ENCODE results near the gene EEF1A2. TPM values are rescaled to one million over a fixed set of nuclear protein-coding genes. Genes with fewer than 3 reads are reported as not detected.

The EEF1A2 gene
- total RNA-seq, 1 experiment from 2014 or later, result 75.2 TPM

DNA sequence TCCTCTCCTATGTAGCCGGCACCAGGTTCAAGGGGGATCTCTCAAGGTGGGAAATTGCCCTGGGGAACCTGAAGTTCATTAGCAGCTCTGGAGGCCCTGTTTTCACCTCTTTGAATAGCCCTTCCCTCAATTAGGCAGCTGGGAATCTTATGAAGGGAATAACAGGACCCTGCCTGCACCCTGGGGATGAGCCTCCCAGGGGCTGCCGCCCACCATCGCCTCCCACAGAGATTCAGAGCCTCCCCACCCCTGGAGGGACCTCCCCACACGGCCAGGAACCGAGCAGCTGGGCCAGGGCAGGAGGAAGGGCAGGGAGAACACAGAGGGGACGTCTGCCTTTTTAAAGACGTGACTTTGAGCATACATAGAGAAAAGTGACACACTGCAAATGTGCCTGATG, 4.6 kb upstream of the EEF1A2 start:
- DNase-seq, result no peak
- Histone ChIP-seq H3K4me2 (no peak overlapping the region), H3K9me2 (ENCODE audit: insufficient read depth) (no peaks in the 10 kb centered on the region), H3K27me3 (ENCODE audit: insufficient read depth, low read depth) (peaks cover 71% of the 10 kb centered on the region), H3K79me2 (ENCODE audit: low read depth) (no peaks in the 10 kb centered on the region), H2AFZ (no peak overlapping the region), H3K4me3 (no peak overlapping the region), H3K36me3 (ENCODE audit: low read depth) (no peaks in the 10 kb centered on the region), H3K4me1 (replicated peaks; ENCODE audit: insufficient read depth) (no peaks in the 10 kb centered on the region), H3K27ac (no peak overlapping the region), H3F3A (ENCODE audit: insufficient read depth, low read depth) (peaks cover 5% of the 10 kb centered on the region), H3K9me3 (ENCODE audit: insufficient read depth, low read depth) (peaks cover 4% of the 10 kb centered on the region), H4K20me1 (ENCODE audit: insufficient read depth) (no peaks in the 10 kb centered on the region)
- intact Hi-C loops (cut with micrococcal nuclease; ENCODE audit: unreplicated experiment), result no loop called here
- ChIA-PET CTCF (no interaction called here), POLR2A (ENCODE audit: unreplicated experiment) (no interaction called here)
- no TSS peak for BruUV-seq (replicated peaks)
- no peak for TF ChIP-seq EZH2 (IDR thresholded peaks at IDR 0.05; ENCODE audit: low read depth)
- TF ChIP-seq, protein P1, sequence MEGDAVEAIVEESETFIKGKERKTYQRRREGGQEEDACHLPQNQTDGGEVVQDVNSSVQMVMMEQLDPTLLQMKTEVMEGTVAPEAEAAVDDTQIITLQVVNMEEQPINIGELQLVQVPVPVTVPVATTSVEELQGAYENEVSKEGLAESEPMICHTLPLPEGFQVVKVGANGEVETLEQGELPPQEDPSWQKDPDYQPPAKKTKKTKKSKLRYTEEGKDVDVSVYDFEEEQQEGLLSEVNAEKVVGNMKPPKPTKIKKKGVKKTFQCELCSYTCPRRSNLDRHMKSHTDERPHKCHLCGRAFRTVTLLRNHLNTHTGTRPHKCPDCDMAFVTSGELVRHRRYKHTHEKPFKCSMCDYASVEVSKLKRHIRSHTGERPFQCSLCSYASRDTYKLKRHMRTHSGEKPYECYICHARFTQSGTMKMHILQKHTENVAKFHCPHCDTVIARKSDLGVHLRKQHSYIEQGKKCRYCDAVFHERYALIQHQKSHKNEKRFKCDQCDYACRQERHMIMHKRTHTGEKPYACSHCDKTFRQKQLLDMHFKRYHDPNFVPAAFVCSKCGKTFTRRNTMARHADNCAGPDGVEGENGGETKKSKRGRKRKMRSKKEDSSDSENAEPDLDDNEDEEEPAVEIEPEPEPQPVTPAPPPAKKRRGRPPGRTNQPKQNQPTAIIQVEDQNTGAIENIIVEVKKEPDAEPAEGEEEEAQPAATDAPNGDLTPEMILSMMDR (conservative IDR thresholded peaks at IDR 0.05), result no peak

DNA sequence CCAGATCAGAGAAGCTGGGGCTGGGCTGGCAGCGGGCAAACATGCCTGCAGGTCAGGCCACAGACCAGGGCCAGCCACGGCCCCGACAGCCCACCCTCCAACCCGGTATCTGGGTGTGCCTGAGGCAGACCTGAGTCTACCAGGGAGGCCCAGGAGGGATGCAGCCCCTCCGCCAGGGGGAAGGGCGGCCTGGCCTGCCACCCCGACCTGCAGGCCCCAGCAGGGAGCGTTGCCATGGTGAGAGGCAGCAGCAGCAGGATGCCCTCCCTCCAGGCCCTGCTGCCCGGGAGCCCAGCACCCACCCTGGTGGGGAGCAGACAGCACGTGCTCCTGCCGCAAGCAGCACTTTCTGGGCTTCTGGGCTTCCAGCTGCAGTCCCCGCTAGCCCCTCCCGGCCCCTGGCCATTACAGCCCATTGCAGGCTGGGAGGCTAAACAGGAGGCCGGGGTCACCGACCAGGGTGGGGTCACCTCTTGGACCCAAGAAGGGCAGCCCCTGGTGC, 3.8 kb upstream of the EEF1A2 start:
- peaks cover 7% of the 10 kb centered on the region for H3F3A ChIP-seq (ENCODE audit: insufficient read depth, low read depth)
- ChIA-PET CTCF (no interaction called here), POLR2A (ENCODE audit: unreplicated experiment) (no interaction called here)
- DNase-seq, result no peak
- intact Hi-C loops (cut with micrococcal nuclease; ENCODE audit: unreplicated experiment), result no loop called here
- H3K4me3 ChIP-seq, result no peak overlapping the region
- TF ChIP-seq EZH2 (IDR thresholded peaks at IDR 0.05; ENCODE audit: low read depth), result no peak
- TF ChIP-seq, protein P1 (conservative IDR thresholded peaks at IDR 0.05), result no peak
- no peak overlapping the region for H3K27ac ChIP-seq
- peaks cover 4% of the 10 kb centered on the region for H3K9me3 ChIP-seq (ENCODE audit: insufficient read depth, low read depth)
- H4K20me1 ChIP-seq (ENCODE audit: insufficient read depth), result no peaks in the 10 kb centered on the region
- no peaks in the 10 kb centered on the region for H3K9me2 ChIP-seq (ENCODE audit: insufficient read depth)
- H3K36me3 ChIP-seq (ENCODE audit: low read depth), result no peaks in the 10 kb centered on the region
- H3K4me2 ChIP-seq, result no peak overlapping the region
- H3K4me1 ChIP-seq (replicated peaks; ENCODE audit: insufficient read depth), result no peaks in the 10 kb centered on the region
- peaks cover 71% of the 10 kb centered on the region for H3K27me3 ChIP-seq (ENCODE audit: insufficient read depth, low read depth)
- BruUV-seq (replicated peaks), result no TSS peak
- no peaks in the 10 kb centered on the region for H3K79me2 ChIP-seq (ENCODE audit: low read depth)
- no peak overlapping the region for H2AFZ ChIP-seq

DNA sequence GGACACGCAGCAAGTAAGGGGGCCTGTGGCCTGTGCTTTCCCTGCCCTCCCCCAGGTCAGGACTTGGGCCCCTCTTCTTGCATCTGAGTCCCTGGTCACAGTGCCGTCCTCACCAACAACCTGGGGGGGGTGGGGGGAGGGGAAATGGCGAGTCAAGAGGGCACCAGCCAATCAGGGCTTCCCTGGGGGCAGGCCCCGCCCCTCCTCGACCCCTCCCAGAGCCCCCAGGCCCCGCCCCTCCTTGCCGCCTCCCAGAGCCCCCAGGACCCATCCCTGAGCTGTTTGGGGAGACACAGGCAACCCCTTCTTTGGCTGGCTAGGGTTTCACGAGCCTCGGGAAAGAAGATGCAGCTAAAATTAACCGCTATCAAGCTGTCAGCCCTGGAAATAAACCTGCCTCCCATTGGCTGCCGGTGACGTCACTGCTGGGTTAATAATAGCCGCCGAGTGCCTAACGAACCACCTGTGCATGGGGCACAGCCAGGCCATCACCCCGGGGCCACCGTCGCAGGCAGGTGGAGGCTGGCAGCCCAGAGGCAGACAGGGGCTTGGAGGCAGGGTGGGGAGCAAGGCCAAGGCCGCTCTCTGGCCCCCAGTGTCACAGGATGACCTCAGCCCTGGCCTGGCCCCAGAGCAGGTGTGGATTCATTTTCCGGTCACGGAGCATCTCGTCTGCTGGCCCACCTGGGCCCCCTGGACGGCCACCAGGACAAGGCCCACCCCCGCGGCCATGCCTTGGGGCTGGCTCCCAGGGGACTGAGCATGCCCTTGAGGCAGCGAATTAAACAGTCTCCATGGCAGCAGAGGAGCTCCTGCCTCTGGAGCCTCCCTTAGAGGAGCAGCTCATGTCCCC, 3.2 kb upstream of the EEF1A2 start:
- Histone ChIP-seq H4K20me1 (ENCODE audit: insufficient read depth) (no peaks in the 10 kb centered on the region), H3K36me3 (ENCODE audit: low read depth) (no peaks in the 10 kb centered on the region), H3F3A (ENCODE audit: insufficient read depth, low read depth) (peaks cover 9% of the 10 kb centered on the region), H3K9me3 (ENCODE audit: insufficient read depth, low read depth) (peaks cover 4% of the 10 kb centered on the region), H3K9me2 (ENCODE audit: insufficient read depth) (no peaks in the 10 kb centered on the region), H3K4me2 (no peak overlapping the region), H3K79me2 (ENCODE audit: low read depth) (no peaks in the 10 kb centered on the region), H3K4me1 (replicated peaks; ENCODE audit: insufficient read depth) (no peaks in the 10 kb centered on the region), H3K27me3 (ENCODE audit: insufficient read depth, low read depth) (peaks cover 67% of the 10 kb centered on the region), H3K4me3 (no peak overlapping the region), H2AFZ (no peak overlapping the region), H3K27ac (no peak overlapping the region)
- no peak for DNase-seq
- TF ChIP-seq EZH2 (IDR thresholded peaks at IDR 0.05; ENCODE audit: low read depth), result no peak
- TF ChIP-seq, protein P1 (conservative IDR thresholded peaks at IDR 0.05), result no peak
- no TSS peak for BruUV-seq (replicated peaks)
- ChIA-PET POLR2A (ENCODE audit: unreplicated experiment) (no interaction called here), CTCF (no interaction called here)
- intact Hi-C loops (cut with micrococcal nuclease; ENCODE audit: unreplicated experiment), result no loop called here

Data from PC-9 (cell line).